Right lobe of liver (tissue), 6 donors: ENCODE data around the gene DHODH. TPM values are rescaled to one million over a fixed set of nuclear protein-coding genes. Genes with fewer than 3 reads are reported as not detected.

Experiments
- ATAC-seq, 4 donors: fragments of 200-7000 bp; cut with Tn5 transposase; one replicate each; pipeline ENCODE4 v1.9.1; 2020; ENCODE audit warnings: mild to moderate bottlenecking in 4 of 4, moderate library complexity in 4 of 4
- DNase-seq, 3 donors: peaks; one replicate each; pipeline ENCODE4 v3.0.0-alpha.2; 2020
- H3K27ac ChIP-seq, 3 donors: fragments of 200-600 bp; one replicate each; pipeline ENCODE4 v1.8.0; 2022
- H3K27me3 ChIP-seq, 2 donors: fragments of 200-600 bp; one replicate each; pipeline ENCODE4 v1.8.0; 2022
- H3K36me3 ChIP-seq, 4 donors: fragments of 200-600 bp; sonication (generic) in 1 of 4; one replicate each; pipeline versions ENCODE4 v1.5.1 to v1.8.0; 2017 to 2022; ENCODE audit warnings: control low read depth in 1 of 4
- H3K4me1 ChIP-seq, 4 donors: fragments of 200-600 bp; sonication (generic) in 1 of 4; one replicate each; pipeline versions ENCODE4 v1.5.1 to v1.8.0; 2017 to 2022; ENCODE audit warnings: control low read depth in 1 of 4
- H3K4me3 ChIP-seq, 3 donors: fragments of 200-600 bp; one replicate each; pipeline ENCODE4 v1.8.0; 2022
- H3K9me3 ChIP-seq, 4 donors: fragments of 200-600 bp; sonication (generic) in 1 of 4; one replicate each; pipeline versions ENCODE4 v1.5.1 to v1.8.0; 2017 to 2022; ENCODE audit warnings: control low read depth in 1 of 4
- CTCF ChIP-seq, 4 donors: fragments of 200-600 bp in 3 of 4; fragments of 450-650 bp in 1 of 4; IDR thresholded peaks; one replicate each; pipeline versions ENCODE4 v1.5.1 to v1.8.0; 2016 to 2022; ENCODE audit warnings: antibody characterized with exemption in 4 of 4, mild to moderate bottlenecking in 2 of 4
- POLR2A ChIP-seq: fragments of 450-650 bp; IDR thresholded peaks from one replicate; pipeline ENCODE4 v1.6.1; 2017; ENCODE audit warnings: antibody characterized with exemption, mild to moderate bottlenecking
- WGBS: methylation state at CpG from one replicate; pipeline ENCODE4 v1.1.6; 2018; ENCODE audit warnings: low coverage, low lambda C conversion rate; ENCODE audit not compliant: insufficient coverage; ENCODE audit errors: missing lambda C conversion rate; 5-methylcytosine and 5-hydroxymethylcytosine counted together
- intact Hi-C, 2 donors: fragments of 100-400 bp; cut with DNase I; formaldehyde crosslinking; loops; one replicate each; pipeline versions ENCODE4 v1.11.2 to v1.14.1; 2022
- total RNA-seq, 6 experiments: library from RNA; depleted of rRNA in 2 of 6; stranded (reverse); fragments of >200 nt in 2 of 6; fragmentation: NEBNext Ultra II Directional in 3 of 6; extraction: Animal tissue kit (Norgen Biotek cat#: 25700) in 3 of 6; gene quantifications; one replicate each; pipeline versions ENCODE4 v1.1.0 to v1.2.4, GENCODE V29; 2016 to 2023
- donor health status: DM: no; HTN: yes; CAD: no.
- donor health status: DM: no; HTN: no; CAD: no.
- donor health status: DM: no; HTN: no; CAD: no.
- donor health status: DM: no; HTN: yes; CAD: no.
- donor health status: DM: no; HTN: yes; CAD: no.

DHODH gene
- total RNA-seq, 6 experiments from 2014 or later: 26.7 to 108 (median 74.6) TPM

- no peaks in the 10 kb centered on the region for H3K27me3 ChIP-seq
- TF ChIP-seq POLR2A (no peak), CTCF (IDR thresholded peaks at IDR 0.05) (no peak)
- peak overlapping the region; percentile 83 to 96 (median 94) for H3K27ac ChIP-seq
- no peaks in the 10 kb centered on the region for H3K36me3 ChIP-seq
- H3K4me3 ChIP-seq: peak overlapping the region in 2 of 3 donors; percentile 40 to 50
- peaks cover 0 to 54% (median 17%) of the 10 kb centered on the region in 4 donors for H3K4me1 ChIP-seq
- intact Hi-C loops: no loop called here
- H3K9me3 ChIP-seq: no peaks in the 10 kb centered on the region
- DNase-seq (peak; percentile 53 to 87 (median 70)), ATAC-seq (peak; percentile 70 to 82 (median 76))
- 5% methylated on average over 2 of the region's 2 CpGs for WGBS
Observed at GRCh38 chr16:72042157-72042660, 33.7 kb downstream of the DHODH start.

GRCh38 chr16:72043058-72043457, 34.5 kb downstream of the DHODH start:
- H3K4me3 ChIP-seq: peak overlapping the region; percentile 27 to 50 (median 40)
- DNase-seq (peak; percentile 84 to 94 (median 89)), ATAC-seq (peak; percentile 63 to 77 (median 72))
- H3K4me1 ChIP-seq: peaks cover 0 to 54% (median 17%) of the 10 kb centered on the region in 4 donors
- H3K9me3 ChIP-seq: no peaks in the 10 kb centered on the region
- H3K27ac ChIP-seq: peak overlapping the region; percentile 83 to 96 (median 94)
- intact Hi-C loops: no loop called here
- no peaks in the 10 kb centered on the region for H3K27me3 ChIP-seq
- no peaks in the 10 kb centered on the region for H3K36me3 ChIP-seq
- TF ChIP-seq CTCF (IDR thresholded peaks at IDR 0.05): no peak
- no peak for TF ChIP-seq POLR2A
- 4% methylated on average over 2 of the region's 3 CpGs for WGBS

DNA sequence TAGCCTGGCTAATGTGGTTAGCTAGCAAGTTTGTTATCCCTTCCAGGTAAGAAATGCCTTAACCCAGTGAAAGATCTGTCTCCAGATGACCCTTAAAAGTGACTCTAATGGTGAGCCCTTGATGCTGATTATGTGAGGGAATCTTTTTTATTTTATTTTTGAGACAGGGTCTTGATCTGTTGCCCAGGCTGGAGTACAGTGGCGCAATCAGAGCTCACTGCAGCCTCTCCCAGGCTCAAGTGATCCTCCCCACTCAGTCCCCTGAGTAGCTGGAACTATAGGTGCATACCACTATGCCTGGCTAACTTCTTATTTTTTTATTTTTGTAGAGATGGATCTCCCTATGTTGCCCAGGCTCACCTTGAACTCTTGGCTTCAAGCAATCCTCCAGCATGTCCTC, 35.0 kb downstream of the DHODH start:
- Histone ChIP-seq H3K27me3 (no peaks in the 10 kb centered on the region), H3K27ac (peak overlapping the region; percentile 83 to 96 (median 94)), H3K4me3 (no peak overlapping the region), H3K36me3 (no peaks in the 10 kb centered on the region), H3K9me3 (no peaks in the 10 kb centered on the region), H3K4me1 (peaks cover 0 to 54% (median 17%) of the 10 kb centered on the region in 4 donors)
- intact Hi-C loops: no loop called here
- 38% methylated on average over 1 of the region's 1 CpG for WGBS
- peak in 1 of 4 donors; percentile 17 for ATAC-seq
- TF ChIP-seq POLR2A (no peak), CTCF (IDR thresholded peaks at IDR 0.05) (no peak)
- DNase-seq: peak in 1 of 3 donors; percentile 35

- ATAC-seq (peak in 3 of 4 donors; percentile 2 to 25 (median 9)), DNase-seq (no peak)
- Histone ChIP-seq H3K27me3 (no peaks in the 10 kb centered on the region), H3K9me3 (no peaks in the 10 kb centered on the region), H3K4me3 (peak overlapping the region in 1 of 3 donors; percentile 15), H3K27ac (peak overlapping the region; percentile 83 to 96 (median 94)), H3K4me1 (peaks cover 0 to 54% (median 17%) of the 10 kb centered on the region in 4 donors), H3K36me3 (no peaks in the 10 kb centered on the region)
- TF ChIP-seq CTCF (IDR thresholded peaks at IDR 0.05): no peak
- intact Hi-C loops: no loop called here
- 36% methylated on average over 6 of the region's 6 CpGs for WGBS
Observed at GRCh38 chr16:72044296-72044695, 35.8 kb downstream of the DHODH start.
